Measurements from ENCODE around the gene ABLIM1.

Gene ABLIM1

GRCh38 chr10:114516356-114516755 is 141.7 kb downstream of the ABLIM1 start:
- Histone ChIP-seq H3K27ac (ENCODE audit: low read length) (no peak overlapping the region), H3K4me2 (ENCODE audit: low read depth, low read length) (no peak overlapping the region), H4K20me1 (ENCODE audit: insufficient read depth, low read length) (no peaks in the 10 kb centered on the region), H3K9ac (ENCODE audit: low read length) (no peak overlapping the region), H3K36me3 (replicated peaks; ENCODE audit: insufficient read depth, low read length) (no peaks in the 10 kb centered on the region), H3K27me3 (replicated peaks; ENCODE audit: insufficient read depth, low read length) (no peaks in the 10 kb centered on the region), H3K4me1 (ENCODE audit: low read length) (peaks cover 8% of the 10 kb centered on the region; the same call in 1 of the 2 replicates), H3K9me3 (replicated peaks; ENCODE audit: insufficient read depth, low read length) (no peaks in the 10 kb centered on the region), H3K79me2 (ENCODE audit: low read length) (no peaks in the 10 kb centered on the region), H3K9me2 (replicated peaks; ENCODE audit: insufficient read depth, low read length) (no peaks in the 10 kb centered on the region), H2AFZ (ENCODE audit: low read length) (no peak overlapping the region), H3K4me3 (ENCODE audit: low read length) (no peak overlapping the region), H3F3A (ENCODE audit: insufficient read depth, low read length) (no peaks in the 10 kb centered on the region)
- no peak for DNase-seq
- TF ChIP-seq EZH2 (optimal IDR thresholded peaks at IDR 0.05; ENCODE audit: low read depth, low read length) (no peak), EZH2phosphoT487 (IDR thresholded peaks at IDR 0.05; ENCODE audit: low read length) (no peak), CTCF (IDR thresholded peaks at IDR 0.05; ENCODE audit: low read length) (no peak)

GRCh38 chr10:114515298-114515914 is 142.7 kb downstream of the ABLIM1 start:
- Histone ChIP-seq H3K4me3 (ENCODE audit: low read length) (no peak overlapping the region), H3K9me3 (replicated peaks; ENCODE audit: insufficient read depth, low read length) (no peaks in the 10 kb centered on the region), H3K4me1 (ENCODE audit: low read length) (peaks cover 8% of the 10 kb centered on the region; the same call in 1 of the 2 replicates), H4K20me1 (ENCODE audit: insufficient read depth, low read length) (no peaks in the 10 kb centered on the region), H3K9me2 (replicated peaks; ENCODE audit: insufficient read depth, low read length) (no peaks in the 10 kb centered on the region), H3K27me3 (replicated peaks; ENCODE audit: insufficient read depth, low read length) (no peaks in the 10 kb centered on the region), H2AFZ (ENCODE audit: low read length) (no peak overlapping the region), H3K36me3 (replicated peaks; ENCODE audit: insufficient read depth, low read length) (no peaks in the 10 kb centered on the region), H3K9ac (ENCODE audit: low read length) (no peak overlapping the region), H3F3A (ENCODE audit: insufficient read depth, low read length) (no peaks in the 10 kb centered on the region), H3K4me2 (ENCODE audit: low read depth, low read length) (no peak overlapping the region), H3K27ac (ENCODE audit: low read length) (no peak overlapping the region), H3K79me2 (ENCODE audit: low read length) (no peaks in the 10 kb centered on the region)
- DNase-seq = no peak
- TF ChIP-seq CTCF (IDR thresholded peaks at IDR 0.05; ENCODE audit: low read length) (no peak), EZH2 (optimal IDR thresholded peaks at IDR 0.05; ENCODE audit: low read depth, low read length) (no peak)

GRCh38 chr10:114513381-114513792 is 144.7 kb downstream of the ABLIM1 start:
- Histone ChIP-seq H3K27ac (ENCODE audit: low read length) (no peak overlapping the region), H3F3A (ENCODE audit: insufficient read depth, low read length) (no peaks in the 10 kb centered on the region), H4K20me1 (ENCODE audit: insufficient read depth, low read length) (no peaks in the 10 kb centered on the region), H3K4me1 (ENCODE audit: low read length) (peaks cover 8% of the 10 kb centered on the region; the same call in 1 of the 2 replicates), H3K9ac (ENCODE audit: low read length) (no peak overlapping the region), H3K9me2 (replicated peaks; ENCODE audit: insufficient read depth, low read length) (no peaks in the 10 kb centered on the region), H3K79me2 (ENCODE audit: low read length) (no peaks in the 10 kb centered on the region), H3K36me3 (replicated peaks; ENCODE audit: insufficient read depth, low read length) (no peaks in the 10 kb centered on the region), H3K27me3 (replicated peaks; ENCODE audit: insufficient read depth, low read length) (no peaks in the 10 kb centered on the region), H3K4me2 (ENCODE audit: low read depth, low read length) (no peak overlapping the region), H3K4me3 (ENCODE audit: low read length) (no peak overlapping the region), H3K9me3 (replicated peaks; ENCODE audit: insufficient read depth, low read length) (no peaks in the 10 kb centered on the region), H2AFZ (ENCODE audit: low read length) (no peak overlapping the region)
- DNase-seq = no peak
- TF ChIP-seq CTCF (IDR thresholded peaks at IDR 0.05; ENCODE audit: low read length) = no peak
- no peak for TF ChIP-seq EZH2 (optimal IDR thresholded peaks at IDR 0.05; ENCODE audit: low read depth, low read length)

Data from MM.1S (cell line).